ENCODE data around the gene METAP1D. TPM values are rescaled to one million over a fixed set of nuclear protein-coding genes. Genes with fewer than 3 reads are reported as not detected.

METAP1D gene
- total RNA-seq, 1 donor from 2014 or later, result 8.8 TPM

DNA sequence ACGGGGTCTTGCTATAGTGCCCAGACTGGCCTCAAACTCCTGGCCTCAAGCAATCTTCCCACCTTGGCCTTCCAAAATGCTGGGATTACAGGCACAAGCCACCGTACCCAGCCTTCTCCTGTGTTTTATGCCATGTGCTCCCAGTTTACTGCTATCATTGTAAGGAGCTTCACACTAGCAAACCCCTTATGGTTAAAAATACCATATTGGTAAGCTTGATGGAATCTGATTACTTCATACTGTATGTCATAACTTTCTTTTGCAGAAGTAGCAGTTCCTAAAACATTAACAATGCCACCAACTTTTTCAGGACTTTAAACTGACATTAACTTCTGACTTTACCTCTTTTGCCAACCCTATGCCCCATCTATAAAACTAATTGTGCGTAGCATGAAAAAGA, 41.3 kb upstream of the METAP1D start:
- H3K27me3 ChIP-seq, result no peaks in the 10 kb centered on the region
- H3K27ac ChIP-seq, result no peak overlapping the region
- H3K9me3 ChIP-seq, result no peaks in the 10 kb centered on the region
- intact Hi-C loops (cut with DNase I), result no loop called here
- no peaks in the 10 kb centered on the region for H3K36me3 ChIP-seq
- DNase-seq (ENCODE audit: extremely low spot score in 2 of 2), result no peak
- TF ChIP-seq, protein P1, sequence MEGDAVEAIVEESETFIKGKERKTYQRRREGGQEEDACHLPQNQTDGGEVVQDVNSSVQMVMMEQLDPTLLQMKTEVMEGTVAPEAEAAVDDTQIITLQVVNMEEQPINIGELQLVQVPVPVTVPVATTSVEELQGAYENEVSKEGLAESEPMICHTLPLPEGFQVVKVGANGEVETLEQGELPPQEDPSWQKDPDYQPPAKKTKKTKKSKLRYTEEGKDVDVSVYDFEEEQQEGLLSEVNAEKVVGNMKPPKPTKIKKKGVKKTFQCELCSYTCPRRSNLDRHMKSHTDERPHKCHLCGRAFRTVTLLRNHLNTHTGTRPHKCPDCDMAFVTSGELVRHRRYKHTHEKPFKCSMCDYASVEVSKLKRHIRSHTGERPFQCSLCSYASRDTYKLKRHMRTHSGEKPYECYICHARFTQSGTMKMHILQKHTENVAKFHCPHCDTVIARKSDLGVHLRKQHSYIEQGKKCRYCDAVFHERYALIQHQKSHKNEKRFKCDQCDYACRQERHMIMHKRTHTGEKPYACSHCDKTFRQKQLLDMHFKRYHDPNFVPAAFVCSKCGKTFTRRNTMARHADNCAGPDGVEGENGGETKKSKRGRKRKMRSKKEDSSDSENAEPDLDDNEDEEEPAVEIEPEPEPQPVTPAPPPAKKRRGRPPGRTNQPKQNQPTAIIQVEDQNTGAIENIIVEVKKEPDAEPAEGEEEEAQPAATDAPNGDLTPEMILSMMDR (IDR thresholded peaks at IDR 0.05), result no peak
- TF ChIP-seq POLR2AphosphoS5 (IDR thresholded peaks at IDR 0.05; ENCODE audit: insufficient read depth in 1 of 2, low read depth in 1 of 2), result no peak
- TF ChIP-seq POLR2A (IDR thresholded peaks at IDR 0.05), result no peak
- no peak overlapping the region for H3K4me3 ChIP-seq
- no peaks in the 10 kb centered on the region for H3K4me1 ChIP-seq

DNA sequence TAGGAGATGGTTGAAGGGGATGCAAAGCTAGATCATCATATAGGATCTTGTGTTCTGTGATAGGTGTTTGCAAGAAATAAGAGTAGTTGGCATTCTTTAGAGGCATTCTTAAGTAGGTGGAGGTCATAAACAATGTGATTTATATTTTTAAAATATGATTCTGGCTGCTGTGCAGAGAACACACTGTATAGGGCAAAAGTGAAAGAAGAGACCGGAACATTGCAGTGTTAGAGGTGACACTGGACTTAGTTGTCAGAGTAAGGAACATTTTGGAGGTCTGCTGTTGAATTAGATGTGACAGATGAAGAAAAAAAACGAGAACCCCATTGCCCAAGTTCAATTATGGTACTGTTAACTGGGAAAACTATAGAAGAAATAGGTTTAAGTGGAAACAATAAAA, 39.8 kb upstream of the METAP1D start:
- no peak for DNase-seq (ENCODE audit: extremely low spot score in 2 of 2)
- Histone ChIP-seq H3K27ac (no peak overlapping the region), H3K36me3 (no peaks in the 10 kb centered on the region), H3K4me3 (no peak overlapping the region), H3K4me1 (no peaks in the 10 kb centered on the region), H3K9me3 (no peaks in the 10 kb centered on the region), H3K27me3 (no peaks in the 10 kb centered on the region)
- TF ChIP-seq, protein P1 (IDR thresholded peaks at IDR 0.05), result no peak
- TF ChIP-seq POLR2A (IDR thresholded peaks at IDR 0.05), result no peak
- TF ChIP-seq POLR2AphosphoS5 (IDR thresholded peaks at IDR 0.05; ENCODE audit: insufficient read depth in 1 of 2, low read depth in 1 of 2), result no peak
- intact Hi-C loops (cut with DNase I), result no loop called here

DNA sequence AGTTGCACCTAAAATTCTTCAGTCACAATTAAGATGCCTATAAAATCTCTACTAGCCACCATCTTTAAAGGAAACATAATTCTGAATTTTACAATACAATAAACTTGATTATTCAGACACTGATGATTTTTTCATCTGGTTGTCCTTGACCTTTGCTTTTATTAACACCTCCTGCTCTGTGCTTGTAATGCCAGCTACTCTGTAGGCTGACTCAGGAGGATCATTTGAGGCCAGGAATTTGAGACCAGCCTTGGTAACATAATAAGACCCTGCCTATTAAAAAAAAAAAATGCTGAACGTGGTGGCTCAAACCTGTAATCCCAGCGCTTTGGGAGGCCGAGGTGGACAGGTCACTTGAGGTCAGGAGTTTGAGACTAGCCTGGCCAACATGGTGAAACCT, 39.2 kb upstream of the METAP1D start:
- no peaks in the 10 kb centered on the region for H3K27me3 ChIP-seq
- DNase-seq (ENCODE audit: extremely low spot score in 2 of 2), result no peak
- H3K36me3 ChIP-seq, result no peaks in the 10 kb centered on the region
- TF ChIP-seq POLR2A (IDR thresholded peaks at IDR 0.05), result no peak
- TF ChIP-seq, protein P1 (IDR thresholded peaks at IDR 0.05), result no peak
- no peak for TF ChIP-seq POLR2AphosphoS5 (IDR thresholded peaks at IDR 0.05; ENCODE audit: insufficient read depth in 1 of 2, low read depth in 1 of 2)
- no peaks in the 10 kb centered on the region for H3K4me1 ChIP-seq
- H3K4me3 ChIP-seq, result no peak overlapping the region
- no peaks in the 10 kb centered on the region for H3K9me3 ChIP-seq
- H3K27ac ChIP-seq, result no peak overlapping the region
- intact Hi-C loops (cut with DNase I), result no loop called here

DNA sequence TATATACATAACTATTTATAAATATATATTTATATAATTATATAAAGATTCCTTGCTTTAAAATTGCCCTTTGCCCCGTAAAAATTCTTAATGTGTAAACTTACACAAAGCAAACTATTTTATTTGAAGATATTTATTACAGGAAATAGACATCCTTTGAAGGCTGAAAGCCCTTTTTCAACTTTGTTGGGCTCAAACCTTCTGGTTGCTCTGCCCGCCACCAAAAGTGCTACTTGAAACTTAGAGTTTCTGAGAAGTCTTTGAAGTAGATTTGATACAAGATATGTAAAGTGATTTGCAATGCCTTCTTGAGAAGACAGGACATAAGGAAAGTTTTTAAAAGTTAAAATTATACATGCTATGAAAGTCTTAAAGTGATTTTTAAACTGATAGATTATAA, 36.6 kb upstream of the METAP1D start:
- H3K4me1 ChIP-seq, result no peaks in the 10 kb centered on the region
- TF ChIP-seq, protein P1 (IDR thresholded peaks at IDR 0.05), result no peak
- TF ChIP-seq POLR2A (IDR thresholded peaks at IDR 0.05) (no peak), POLR2AphosphoS5 (IDR thresholded peaks at IDR 0.05; ENCODE audit: insufficient read depth in 1 of 2, low read depth in 1 of 2) (no peak)
- H3K36me3 ChIP-seq, result peaks cover 0 to 20% of the 10 kb centered on the region in 2 donors
- intact Hi-C loops (cut with DNase I), result no loop called here
- no peaks in the 10 kb centered on the region for H3K27me3 ChIP-seq
- H3K9me3 ChIP-seq, result no peaks in the 10 kb centered on the region
- no peak overlapping the region for H3K4me3 ChIP-seq
- no peak for DNase-seq (ENCODE audit: extremely low spot score in 2 of 2)
- H3K27ac ChIP-seq, result no peak overlapping the region

DNA sequence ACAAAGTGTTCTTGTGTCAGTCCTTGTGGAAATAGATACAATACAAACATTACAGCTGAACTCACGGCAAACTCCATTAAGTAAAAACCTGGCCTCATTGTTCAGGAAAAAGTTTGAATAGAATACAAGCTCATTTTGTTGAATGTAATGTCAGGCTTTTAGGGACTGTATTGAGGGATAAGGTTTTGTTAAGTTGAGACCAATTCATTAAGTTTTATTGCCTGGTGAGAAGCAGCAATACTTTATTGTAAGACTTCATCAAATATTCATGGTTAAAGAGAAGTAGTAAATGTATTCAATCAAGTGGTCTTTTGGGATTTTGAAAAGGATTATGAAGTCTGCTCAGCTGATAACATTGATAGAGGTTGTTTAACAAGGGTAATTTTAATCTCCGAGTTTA, 35.4 kb upstream of the METAP1D start:
- Histone ChIP-seq H3K4me1 (no peaks in the 10 kb centered on the region), H3K4me3 (no peak overlapping the region), H3K36me3 (peaks cover 0 to 20% of the 10 kb centered on the region in 2 donors), H3K27me3 (no peaks in the 10 kb centered on the region), H3K27ac (no peak overlapping the region), H3K9me3 (no peaks in the 10 kb centered on the region)
- intact Hi-C loops (cut with DNase I), result no loop called here
- TF ChIP-seq POLR2A (IDR thresholded peaks at IDR 0.05), result no peak
- TF ChIP-seq, protein P1 (IDR thresholded peaks at IDR 0.05), result no peak
- TF ChIP-seq POLR2AphosphoS5 (IDR thresholded peaks at IDR 0.05; ENCODE audit: insufficient read depth in 1 of 2, low read depth in 1 of 2), result no peak
- no peak for DNase-seq (ENCODE audit: extremely low spot score in 2 of 2)

All from vagina (tissue), 2 donors.